GM12892 (cell line): ENCODE results near the gene HOXC5.

ENCODE experiments used
- DNase-seq: peaks from one replicate; pipeline ENCODE4 v3.0.0; 2011; ENCODE audit not compliant: insufficient read length
- FAIRE-seq: peaks from 2 replicates; lab custom pipeline; 2011; peaks lifted over from hg19 to GRCh38; lab: Jason Lieb, UNC
- POLR2A ChIP-seq: IDR thresholded peaks from 2 replicates; pipeline ENCODE4 v1.6.1; 2011; ENCODE audit warnings: low read depth, low read length, control low read depth
- POLR2AphosphoS5 ChIP-seq: IDR thresholded peaks from 2 replicates; pipeline ENCODE4 v1.6.1; 2011; ENCODE audit warnings: low read depth, low read length, control low read depth
- TAF1 ChIP-seq: IDR thresholded peaks from 2 replicates; pipeline ENCODE4 v1.6.1; 2011; ENCODE audit warnings: low read depth, mild to moderate bottlenecking, control low read depth, low read length, borderline replicate concordance

HOXC5 gene

GRCh38 chr12:54018468-54018984 lies 14.3 kb upstream of the HOXC5 start:
- peak; percentile 36 for FAIRE-seq
- TF ChIP-seq POLR2A (no peak; the same call in 1 of the 2 replicates), TAF1 (no peak), POLR2AphosphoS5 (no peak)
- DNase-seq = peak; percentile 49

DNA sequence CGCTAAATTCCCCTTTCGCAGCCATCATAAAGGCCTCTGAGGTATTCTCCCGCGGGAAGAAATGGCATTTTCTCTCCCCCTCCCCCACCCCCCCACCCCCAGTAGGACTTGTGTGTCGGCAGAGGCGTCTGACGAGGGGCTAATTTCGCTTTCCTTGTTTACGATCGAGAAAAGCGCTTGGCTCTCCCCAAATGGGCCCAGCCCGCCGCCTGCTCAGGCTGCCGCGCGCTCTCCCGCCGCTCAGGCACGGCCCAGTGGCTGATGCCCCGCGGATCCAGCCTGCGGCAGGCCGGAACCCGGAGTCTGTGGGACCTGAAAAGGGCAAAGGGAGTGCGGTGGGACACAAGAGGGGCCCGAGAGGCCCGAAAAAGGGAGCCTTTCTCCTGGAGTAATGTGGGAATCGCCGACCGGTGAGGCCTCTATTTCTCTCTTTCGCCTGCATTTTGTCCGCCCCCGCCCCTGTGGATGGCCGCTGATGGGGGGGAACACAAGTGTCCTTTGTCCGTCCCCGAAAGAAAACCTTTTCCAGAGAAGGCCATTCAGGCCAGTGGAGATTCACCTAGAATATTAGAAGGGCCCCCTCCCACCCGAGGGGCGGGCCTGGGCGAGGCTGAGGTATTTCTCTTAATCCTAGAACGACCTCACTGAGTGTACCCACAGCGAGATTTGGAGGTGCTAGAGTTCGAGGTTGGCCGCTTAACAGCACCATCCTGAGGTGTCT lies 13.6 kb upstream of the HOXC5 start:
- DNase-seq = no peak
- TF ChIP-seq POLR2AphosphoS5 (no peak), TAF1 (no peak), POLR2A (no peak)
- no peak for FAIRE-seq

GRCh38 chr12:54019924-54020590 lies 12.8 kb upstream of the HOXC5 start:
- no peak for TF ChIP-seq TAF1
- no peak for TF ChIP-seq POLR2AphosphoS5
- no peak for TF ChIP-seq POLR2A
- DNase-seq (no peak), FAIRE-seq (no peak)

GRCh38 chr12:54020591-54021405 lies 12.1 kb upstream of the HOXC5 start:
- FAIRE-seq (no peak), DNase-seq (no peak)
- TF ChIP-seq POLR2A (no peak), TAF1 (no peak), POLR2AphosphoS5 (no peak)

DNA sequence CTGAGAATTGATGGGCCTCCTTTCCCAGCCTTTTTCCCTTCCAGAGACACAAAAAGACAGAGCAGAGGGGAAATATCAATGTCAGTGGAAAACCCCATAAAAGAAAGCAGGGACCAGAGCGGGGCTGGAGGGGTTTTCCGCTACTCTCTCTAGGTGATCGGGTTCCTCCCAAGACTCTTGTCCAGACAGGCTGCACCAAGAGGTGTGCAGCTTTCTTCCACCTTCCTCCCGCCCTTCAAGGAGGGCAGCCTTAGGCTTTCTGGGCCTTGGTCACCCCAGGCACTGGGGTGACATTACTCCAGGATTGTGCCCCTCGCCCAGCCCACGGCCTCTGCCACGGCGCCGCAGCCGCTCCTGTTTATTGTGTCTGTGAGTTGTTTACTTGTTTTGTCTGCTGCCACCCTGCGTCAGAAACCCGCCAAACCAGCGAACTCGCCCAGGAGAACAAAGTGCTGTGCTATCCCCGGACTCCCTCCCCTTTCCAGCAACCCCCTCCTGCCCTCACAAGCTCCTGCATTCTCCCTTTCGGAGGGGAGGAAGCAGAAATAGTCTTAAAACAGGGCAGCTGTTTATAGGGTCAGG lies 11.3 kb upstream of the HOXC5 start:
- TF ChIP-seq POLR2A (no peak), POLR2AphosphoS5 (no peak), TAF1 (no peak)
- DNase-seq (no peak), FAIRE-seq (peak; percentile 79)

GRCh38 chr12:54022960-54023884 lies 9.6 kb upstream of the HOXC5 start:
- TF ChIP-seq POLR2AphosphoS5 (no peak), POLR2A (no peak), TAF1 (no peak)
- FAIRE-seq (no peak), DNase-seq (no peak)

- no peak for TF ChIP-seq TAF1
- TF ChIP-seq POLR2A = no peak
- no peak for TF ChIP-seq POLR2AphosphoS5
- no peak for FAIRE-seq
- no peak for DNase-seq
Measured at GRCh38 chr12:54024127-54024526, 8.7 kb upstream of the HOXC5 start.

DNA sequence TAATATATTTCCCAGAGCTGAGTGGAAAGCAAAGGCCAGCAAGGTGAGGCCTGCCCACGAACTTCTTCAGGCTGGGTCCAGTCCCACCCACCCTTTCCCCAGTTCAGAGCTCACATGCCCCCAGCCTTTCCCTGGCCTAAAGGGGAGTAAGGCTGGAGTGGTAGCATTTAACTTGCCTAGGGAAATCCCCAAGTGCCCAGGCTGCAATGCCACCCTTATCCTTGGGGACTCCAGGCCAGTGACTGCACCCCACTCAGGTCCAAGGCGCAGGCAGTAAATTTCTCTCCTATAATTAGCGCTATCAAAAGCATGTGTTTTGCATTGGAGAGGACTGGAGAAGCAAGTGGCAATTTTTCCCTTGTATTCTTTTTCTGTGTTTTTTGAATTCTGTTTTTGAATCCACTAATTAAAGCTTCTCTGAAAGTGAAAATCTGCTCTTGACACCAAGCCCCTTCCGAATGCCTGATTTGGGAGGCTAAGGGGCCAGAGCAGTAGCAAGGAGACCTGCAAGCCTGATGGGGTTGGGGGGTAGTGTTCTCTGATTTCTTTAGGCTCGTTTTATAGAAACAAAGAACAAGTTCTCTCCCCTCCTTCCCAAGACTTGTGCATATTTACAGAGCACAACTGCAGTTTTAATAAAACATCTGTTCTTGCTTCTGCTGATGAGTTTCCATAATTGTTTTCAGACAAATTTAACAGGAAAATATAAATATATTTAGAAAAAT lies 8.1 kb upstream of the HOXC5 start:
- DNase-seq = no peak
- FAIRE-seq = no peak
- TF ChIP-seq POLR2A (no peak), TAF1 (no peak), POLR2AphosphoS5 (no peak)

DNA sequence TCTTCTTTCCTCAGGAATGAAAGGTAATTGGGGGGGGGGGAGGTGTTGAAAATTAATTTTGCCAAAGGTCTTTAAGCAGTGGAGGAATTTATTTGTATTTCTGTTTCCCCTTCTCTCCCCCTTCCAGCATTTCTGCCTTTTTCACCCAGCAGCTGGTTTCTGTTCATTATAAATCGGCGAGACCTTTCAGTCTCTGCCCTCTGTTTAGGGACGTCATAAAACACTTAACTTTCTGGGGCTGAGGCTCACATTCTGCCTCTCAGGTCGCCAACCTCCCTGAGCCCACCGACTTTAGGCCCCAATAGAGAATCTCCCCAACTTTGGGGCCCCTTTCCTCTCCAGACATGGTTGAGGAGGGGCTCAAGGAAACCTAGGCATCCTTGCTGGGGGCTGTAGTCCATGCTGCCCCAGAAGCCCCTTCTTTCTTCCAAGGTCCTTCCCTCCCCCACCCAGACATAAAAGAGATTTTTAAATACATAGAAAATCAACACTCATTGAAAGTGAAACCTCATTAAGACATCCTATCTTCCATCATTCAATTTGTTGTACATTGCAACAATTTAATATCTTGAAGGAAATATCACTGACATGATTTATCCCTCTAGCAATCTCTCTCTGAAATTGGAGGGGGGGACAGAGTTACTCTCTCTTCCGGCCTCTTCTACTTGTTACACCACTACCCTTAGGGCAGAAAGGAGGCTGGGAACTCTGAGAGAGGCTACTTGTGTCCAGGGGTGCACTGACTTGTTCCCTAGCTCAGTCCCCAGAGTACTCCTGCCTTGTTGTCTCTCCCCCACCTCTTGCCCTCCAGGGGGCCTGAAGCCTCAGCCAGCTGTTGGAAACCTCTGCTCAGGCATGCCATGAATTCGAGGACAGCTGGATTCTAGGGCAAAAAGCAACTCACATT lies 7.1 kb upstream of the HOXC5 start:
- no peak for FAIRE-seq
- no peak for DNase-seq
- TF ChIP-seq POLR2A (no peak), POLR2AphosphoS5 (no peak), TAF1 (no peak)
